GM18909 (cell line): ENCODE data around the gene NRIP2.

Experiments
- ATAC-seq: cut with Tn5 transposase; IDR thresholded peaks from one replicate; pipeline ENCODE4 v1.9.1; 2021; ENCODE audit warnings: mild to moderate bottlenecking; ENCODE audit not compliant: unreplicated experiment, poor library complexity

Gene NRIP2

DNA sequence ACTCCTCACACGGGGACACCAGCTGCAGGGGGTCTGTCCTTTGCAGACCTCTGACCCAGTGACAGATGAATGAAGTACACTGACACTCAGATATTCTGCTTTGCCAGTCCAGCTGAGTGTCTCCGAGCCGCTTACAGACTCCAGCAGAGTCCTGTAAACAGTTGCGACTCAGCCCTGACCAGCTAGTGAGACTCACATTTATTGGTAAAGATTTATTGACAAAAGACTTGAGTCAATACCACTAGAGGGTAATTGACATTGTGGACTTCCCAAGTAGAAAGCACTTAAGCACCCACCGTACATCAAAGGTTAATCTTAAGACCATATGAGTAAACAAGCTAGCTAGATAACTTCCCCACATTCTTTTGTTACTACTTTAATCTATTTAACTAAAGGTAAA is 49.8 kb downstream of the NRIP2 start:
- no peak for ATAC-seq

DNA sequence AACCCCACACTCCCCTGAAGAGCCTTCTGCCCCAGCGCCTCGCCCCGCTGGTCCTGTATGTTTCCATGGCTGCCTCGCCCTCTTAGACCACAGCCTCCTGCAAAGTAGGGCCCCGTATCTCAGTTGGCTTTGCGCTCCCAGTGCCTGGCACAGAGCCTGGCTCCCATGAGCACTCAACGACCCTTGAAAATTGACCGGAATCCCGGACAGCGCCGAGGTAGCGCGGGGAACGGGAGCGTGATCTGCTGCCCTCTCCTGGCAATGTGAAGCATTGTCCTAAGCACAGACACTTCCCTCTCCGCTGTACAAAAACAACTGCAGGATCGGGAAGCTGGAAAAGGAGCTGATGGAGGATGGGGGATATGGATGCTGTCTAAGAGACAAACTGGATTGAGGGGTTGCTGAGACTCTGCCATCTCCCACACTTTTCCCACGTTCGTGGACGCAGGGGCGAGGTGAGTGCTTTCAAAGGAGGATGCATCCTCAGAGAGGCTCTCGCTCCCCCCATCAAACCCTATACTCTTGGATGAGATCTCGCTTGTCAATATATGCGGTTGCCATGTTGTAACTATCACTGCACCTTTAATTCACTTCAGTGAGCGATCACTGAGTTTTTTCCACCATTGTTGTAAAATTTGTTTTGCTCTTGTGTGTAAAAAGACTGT is 50.8 kb downstream of the NRIP2 start:
- ATAC-seq, result no peak

DNA sequence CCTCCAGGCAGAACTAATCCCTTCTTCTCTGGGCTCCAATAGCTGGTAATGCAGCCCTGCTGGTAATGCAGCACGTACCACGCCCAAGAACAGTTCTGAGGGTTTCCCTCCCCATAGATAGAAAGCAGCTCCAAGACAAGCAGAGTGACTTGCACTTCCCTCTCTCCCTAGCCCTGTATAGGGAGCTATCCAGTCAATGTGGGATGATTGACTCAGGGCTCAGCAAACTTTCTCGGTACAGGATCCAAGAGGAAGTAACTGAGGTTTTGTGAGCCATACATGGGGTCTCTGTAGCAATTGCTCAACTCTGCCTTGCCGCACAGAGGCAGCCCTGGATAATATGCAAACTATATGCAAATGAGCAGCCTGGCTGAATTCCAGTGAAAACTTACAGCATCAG is 55.6 kb downstream of the NRIP2 start:
- ATAC-seq, result no peak

DNA sequence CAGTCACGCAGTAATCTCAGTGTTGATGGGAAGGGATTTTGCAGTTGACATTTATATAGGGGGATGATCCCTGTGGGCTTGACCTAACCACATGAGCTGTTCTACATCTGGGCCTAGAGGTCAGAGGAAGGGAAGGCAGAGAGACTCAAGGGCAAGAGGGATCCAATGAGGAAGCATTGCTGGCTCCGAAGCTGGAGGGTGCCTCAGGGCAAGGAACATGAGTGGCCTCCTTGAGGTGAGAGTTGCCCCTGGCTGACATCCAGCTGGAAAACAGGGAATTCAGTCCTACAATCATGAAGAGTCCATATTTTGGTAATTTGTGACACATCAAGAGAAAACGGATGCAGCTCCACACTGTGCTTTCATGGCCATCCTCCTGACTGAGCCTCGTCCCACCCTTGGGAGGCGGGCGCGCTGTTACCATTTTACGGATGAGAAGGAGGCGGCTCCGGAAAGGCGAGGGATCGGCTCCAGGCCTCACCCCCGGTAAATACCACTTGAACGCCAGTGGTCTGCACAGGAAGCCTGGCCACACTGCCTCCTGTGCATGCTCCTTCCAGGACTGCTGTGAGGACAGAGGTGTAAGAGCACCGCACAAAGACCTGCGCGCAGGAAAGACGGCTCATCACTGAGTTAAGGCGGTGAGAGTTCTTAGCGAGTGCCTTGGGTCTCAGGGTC is 58.6 kb downstream of the NRIP2 start:
- no peak for ATAC-seq

DNA sequence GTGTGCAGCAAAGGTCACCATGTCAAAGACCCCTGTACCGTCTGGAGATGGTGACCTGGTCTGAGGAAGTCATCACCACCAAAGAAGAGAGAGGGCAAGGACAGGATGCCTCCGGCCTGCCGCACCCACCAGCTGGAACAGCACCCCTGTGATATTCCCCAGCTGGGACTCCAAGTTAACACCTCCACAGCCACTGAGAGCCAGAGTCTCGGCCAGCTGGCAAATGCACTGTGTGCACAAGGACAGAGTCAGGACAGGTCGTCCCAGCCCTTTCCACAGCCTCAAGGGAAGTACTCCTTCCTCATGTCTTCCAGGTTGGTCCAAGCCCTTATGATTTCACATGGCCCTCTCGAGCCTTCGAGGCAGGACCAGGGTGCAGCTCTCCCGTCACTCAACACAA is 59.4 kb downstream of the NRIP2 start:
- no peak for ATAC-seq
